Ishikawa (cell line): Measurements from ENCODE around the gene PLXDC2.

ENCODE experiments used
- CREB1 ChIP-seq: IDR thresholded peaks from 2 replicates; pipeline ENCODE4 v1.6.1; 2012; ENCODE audit warnings: low read depth
- EGR1 ChIP-seq: IDR thresholded peaks from 2 replicates; pipeline ENCODE4 v1.6.1; 2012
- EP300 ChIP-seq: IDR thresholded peaks from 2 replicates; pipeline ENCODE4 v1.6.1; 2012; ENCODE audit warnings: borderline replicate concordance
- FOXM1 ChIP-seq: IDR thresholded peaks from 2 replicates; pipeline ENCODE4 v1.6.1; 2012; ENCODE audit warnings: low read depth, borderline replicate concordance
- MAX ChIP-seq: IDR thresholded peaks from 2 replicates; pipeline ENCODE4 v1.6.1; 2012
- RAD21 ChIP-seq: IDR thresholded peaks from 2 replicates; pipeline ENCODE4 v1.6.1; 2012; ENCODE audit warnings: low read depth
- REST ChIP-seq: IDR thresholded peaks from 2 replicates; pipeline ENCODE4 v1.6.1; 2012; ENCODE audit warnings: low read depth, mild to moderate bottlenecking
- TAF1 ChIP-seq: IDR thresholded peaks from 2 replicates; pipeline ENCODE4 v1.6.1; 2012; ENCODE audit warnings: low read depth, mild to moderate bottlenecking
- TEAD4 ChIP-seq: IDR thresholded peaks from 2 replicates; pipeline ENCODE4 v1.6.1; 2012
- USF1 ChIP-seq: IDR thresholded peaks from 2 replicates; pipeline ENCODE4 v1.6.1; 2012
- YY1 ChIP-seq: IDR thresholded peaks from 2 replicates; pipeline ENCODE4 v1.6.1; 2012; ENCODE audit warnings: low read depth
- ZBTB7A ChIP-seq: IDR thresholded peaks from 2 replicates; pipeline ENCODE4 v1.6.1; 2012; ENCODE audit warnings: low read depth

GRCh38 chr10:20085115-20085514 lies 268.9 kb downstream of the PLXDC2 start:
- TF ChIP-seq CREB1 (no peak), TAF1 (no peak), EGR1 (no peak), EP300 (no peak), FOXM1 (no peak), REST (no peak), TEAD4 (no peak), MAX (no peak), USF1 (no peak), ZBTB7A (no peak), YY1 (no peak), RAD21 (no peak)
